Stimulated activated naive CD4-positive, alpha-beta T cell treated with Interleukin-2 at 50 U/mL for 16 hours (primary cell): ENCODE data around the gene RUNX2.

ENCODE experiments used
- DNase-seq: peaks from one replicate; lab custom pipeline; 2025; lab: John Stamatoyannopoulos, UW

RUNX2 gene

GRCh38 chr6:45483501-45483900, 155.4 kb downstream of the RUNX2 start:
- DNase-seq = no peak

- peak; percentile 31 for DNase-seq
These were observed 158.6 kb downstream of the RUNX2 start for GRCh38 chr6:45486736-45487135.

GRCh38 chr6:45487645-45488044, 159.5 kb downstream of the RUNX2 start:
- no peak for DNase-seq

- DNase-seq = no peak
These were observed 160.1 kb downstream of the RUNX2 start for GRCh38 chr6:45488269-45488668.

- DNase-seq = no peak
These were observed 160.8 kb downstream of the RUNX2 start for GRCh38 chr6:45488889-45489288.

GRCh38 chr6:45491048-45491735, 163.1 kb downstream of the RUNX2 start:
- DNase-seq = no peak

GRCh38 chr6:45491874-45492273, 163.7 kb downstream of the RUNX2 start:
- DNase-seq = no peak

GRCh38 chr6:45493761-45494160, 165.6 kb downstream of the RUNX2 start:
- no peak for DNase-seq

- DNase-seq = no peak
These were observed 166.4 kb downstream of the RUNX2 start for GRCh38 chr6:45494416-45495135.

- no peak for DNase-seq
These were observed 167.4 kb downstream of the RUNX2 start for GRCh38 chr6:45495429-45496084.

- no peak for DNase-seq
These were observed 167.9 kb downstream of the RUNX2 start for GRCh38 chr6:45496085-45496433.

- no peak for DNase-seq
These were observed 170.5 kb downstream of the RUNX2 start for GRCh38 chr6:45498591-45498990.

- DNase-seq = no peak
These were observed 173.0 kb downstream of the RUNX2 start for GRCh38 chr6:45500924-45501816.

- DNase-seq = no peak
These were observed 174.3 kb downstream of the RUNX2 start for GRCh38 chr6:45502456-45502855.

GRCh38 chr6:45504947-45505346, 176.8 kb downstream of the RUNX2 start:
- no peak for DNase-seq

GRCh38 chr6:45505470-45505869, 177.3 kb downstream of the RUNX2 start:
- no peak for DNase-seq

GRCh38 chr6:45507186-45507585, 179.1 kb downstream of the RUNX2 start:
- no peak for DNase-seq

GRCh38 chr6:45509426-45509825, 181.3 kb downstream of the RUNX2 start:
- no peak for DNase-seq

- DNase-seq = no peak
These were observed 184.6 kb downstream of the RUNX2 start for GRCh38 chr6:45512717-45513116.

GRCh38 chr6:45513213-45513618, 185.1 kb downstream of the RUNX2 start:
- no peak for DNase-seq

- no peak for DNase-seq
These were observed 185.7 kb downstream of the RUNX2 start for GRCh38 chr6:45513843-45514242.
